Fibroblast of villous mesenchyme (primary cell): ENCODE results near the gene PRPSAP1. TPM values are rescaled to one million over a fixed set of nuclear protein-coding genes. Genes with fewer than 3 reads are reported as not detected.

Experiments
- DNase-seq: peaks from one replicate; pipeline ENCODE4 v3.0.0-alpha.2; 2010; ENCODE audit warnings: low read depth
- H3K4me3 ChIP-seq: 2 replicates; pipeline ENCODE4 v1.5.1; 2011; ENCODE audit warnings: low read depth, mild to moderate bottlenecking, low read length
- total RNA-seq: library from RNA; depleted of rRNA; stranded (reverse); fragments of >200 nt; gene quantifications from 2 replicates; pipeline ENCODE4 v1.2.3, GENCODE V29; 2012
- TF ChIP-seq, protein P1 (sequence below): IDR thresholded peaks from 2 replicates; pipeline ENCODE4 v1.5.1; 2012; ENCODE audit warnings: low read depth, mild to moderate bottlenecking, low read length; ENCODE audit not compliant: insufficient read depth

PRPSAP1 gene
- total RNA-seq, 1 donor: 48.8 TPM

DNA sequence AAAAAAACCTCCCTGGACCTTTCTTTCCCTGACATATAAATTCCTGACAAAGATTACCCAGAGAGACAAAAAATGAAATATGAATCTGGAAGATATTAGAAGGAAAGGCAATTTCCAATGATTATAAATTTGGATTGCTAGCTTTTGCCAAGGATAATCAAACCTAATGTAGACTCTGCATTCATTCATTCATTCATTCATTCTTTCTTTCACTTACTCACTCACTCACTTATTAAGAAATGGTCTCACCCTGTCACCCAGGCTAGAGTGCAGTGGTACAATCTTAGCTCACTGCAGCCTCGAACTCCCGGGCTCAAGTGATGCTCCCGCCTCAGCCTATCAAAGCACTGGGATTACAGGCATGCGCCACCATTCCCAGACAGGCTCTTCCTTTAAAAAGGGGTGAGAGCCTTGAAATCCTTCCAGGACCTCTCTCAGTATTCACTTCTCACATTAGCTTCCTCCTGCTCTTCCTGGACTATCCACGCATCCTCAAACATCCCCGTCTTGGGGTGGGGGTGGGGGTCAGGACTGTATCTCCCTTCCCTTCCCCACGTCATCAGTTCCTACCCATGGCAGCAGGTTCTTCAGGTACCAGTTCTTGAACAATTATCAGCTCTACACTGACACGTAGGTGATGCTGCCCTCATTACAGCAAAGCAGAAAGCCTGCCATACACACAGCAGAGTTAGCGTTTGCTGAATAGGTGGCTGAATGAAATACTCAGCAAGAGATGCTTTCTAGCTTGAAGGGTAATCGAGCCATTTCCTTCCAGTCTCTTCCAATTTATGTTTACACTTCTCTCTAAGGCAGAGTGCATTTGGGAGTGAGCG, 19.8 kb downstream of the PRPSAP1 start:
- H3K4me3 ChIP-seq: no peak overlapping the region
- DNase-seq: no peak
- TF ChIP-seq, protein P1, sequence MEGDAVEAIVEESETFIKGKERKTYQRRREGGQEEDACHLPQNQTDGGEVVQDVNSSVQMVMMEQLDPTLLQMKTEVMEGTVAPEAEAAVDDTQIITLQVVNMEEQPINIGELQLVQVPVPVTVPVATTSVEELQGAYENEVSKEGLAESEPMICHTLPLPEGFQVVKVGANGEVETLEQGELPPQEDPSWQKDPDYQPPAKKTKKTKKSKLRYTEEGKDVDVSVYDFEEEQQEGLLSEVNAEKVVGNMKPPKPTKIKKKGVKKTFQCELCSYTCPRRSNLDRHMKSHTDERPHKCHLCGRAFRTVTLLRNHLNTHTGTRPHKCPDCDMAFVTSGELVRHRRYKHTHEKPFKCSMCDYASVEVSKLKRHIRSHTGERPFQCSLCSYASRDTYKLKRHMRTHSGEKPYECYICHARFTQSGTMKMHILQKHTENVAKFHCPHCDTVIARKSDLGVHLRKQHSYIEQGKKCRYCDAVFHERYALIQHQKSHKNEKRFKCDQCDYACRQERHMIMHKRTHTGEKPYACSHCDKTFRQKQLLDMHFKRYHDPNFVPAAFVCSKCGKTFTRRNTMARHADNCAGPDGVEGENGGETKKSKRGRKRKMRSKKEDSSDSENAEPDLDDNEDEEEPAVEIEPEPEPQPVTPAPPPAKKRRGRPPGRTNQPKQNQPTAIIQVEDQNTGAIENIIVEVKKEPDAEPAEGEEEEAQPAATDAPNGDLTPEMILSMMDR: no peak

DNA sequence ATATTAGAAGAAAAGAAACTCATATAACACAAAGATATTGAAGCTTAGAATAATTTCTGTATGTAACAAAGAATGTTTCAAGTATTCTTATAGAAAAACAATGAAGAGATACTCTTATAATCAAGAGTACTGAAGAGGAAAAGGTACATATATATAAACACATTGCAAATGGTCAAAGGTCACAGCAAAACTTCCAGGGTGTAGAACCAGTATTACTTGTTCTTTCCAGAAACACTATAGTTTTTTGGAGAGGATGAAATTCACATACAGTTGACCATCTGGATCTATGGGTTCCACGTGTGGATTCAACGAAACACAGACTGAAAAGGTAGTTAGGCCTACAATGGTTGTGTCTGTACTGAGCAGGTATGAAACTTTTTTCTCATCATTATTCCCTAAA, 22.6 kb downstream of the PRPSAP1 start:
- TF ChIP-seq, protein P1: no peak
- DNase-seq: no peak
- no peak overlapping the region for H3K4me3 ChIP-seq

DNA sequence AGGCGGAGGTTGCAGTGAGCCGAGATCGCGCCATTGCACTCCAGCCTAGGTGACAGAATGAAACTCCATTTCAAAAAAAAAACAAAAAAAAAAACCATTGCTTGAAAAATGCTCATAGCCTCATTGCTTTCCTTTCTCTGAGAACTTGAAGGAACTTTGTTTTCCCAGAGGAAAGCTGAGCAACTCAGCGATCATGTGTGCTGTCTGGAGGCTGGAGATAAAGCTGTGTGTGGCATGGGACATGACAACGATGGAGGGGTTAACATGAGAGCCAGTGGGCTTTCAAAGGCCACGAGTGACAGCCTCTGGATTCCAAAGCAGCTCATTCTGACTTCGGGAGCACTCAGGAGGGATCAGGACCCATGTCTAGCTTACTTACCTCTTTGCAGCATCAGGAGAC, 24.1 kb downstream of the PRPSAP1 start:
- TF ChIP-seq, protein P1: no peak
- no peak overlapping the region for H3K4me3 ChIP-seq
- DNase-seq: no peak

DNA sequence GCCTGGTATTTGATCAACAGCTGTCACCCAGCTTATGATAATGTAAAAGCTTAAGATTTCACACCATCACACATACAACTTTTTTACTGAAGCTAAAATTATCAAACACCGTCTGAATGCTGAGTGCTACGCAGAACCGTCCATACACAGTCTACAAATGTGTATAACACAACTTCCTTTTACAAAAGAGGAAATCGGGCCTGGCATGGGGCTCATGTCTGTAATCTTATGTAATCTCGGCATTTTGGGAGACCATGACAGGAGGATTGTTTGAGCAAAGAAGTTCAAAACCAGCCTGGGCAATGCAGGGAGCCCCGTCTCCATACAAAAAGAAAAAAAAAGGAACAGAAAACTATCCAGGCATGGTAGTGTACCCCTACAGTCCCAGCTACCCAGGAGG, 26.0 kb downstream of the PRPSAP1 start:
- no peak for DNase-seq
- no peak overlapping the region for H3K4me3 ChIP-seq
- TF ChIP-seq, protein P1: no peak

DNA sequence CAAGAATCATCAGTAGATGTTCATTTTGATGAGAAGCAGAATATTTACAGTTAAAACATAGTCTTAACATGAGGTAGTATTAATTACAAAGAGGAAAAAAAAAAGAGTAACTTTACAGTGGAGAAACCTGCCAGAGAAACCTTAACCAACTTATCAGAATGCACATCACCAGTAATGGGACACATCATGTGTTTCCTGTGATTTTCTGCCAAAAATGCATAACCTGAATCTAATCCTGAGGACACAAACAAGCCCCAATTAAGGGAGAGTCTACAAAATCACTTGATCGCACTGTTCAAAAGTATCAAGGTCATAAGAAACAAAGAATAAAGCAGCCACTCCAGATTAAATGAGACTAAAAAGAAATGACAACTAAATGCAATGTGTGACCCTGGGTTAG, 27.4 kb downstream of the PRPSAP1 start:
- TF ChIP-seq, protein P1: no peak
- DNase-seq: no peak
- no peak overlapping the region for H3K4me3 ChIP-seq

DNA sequence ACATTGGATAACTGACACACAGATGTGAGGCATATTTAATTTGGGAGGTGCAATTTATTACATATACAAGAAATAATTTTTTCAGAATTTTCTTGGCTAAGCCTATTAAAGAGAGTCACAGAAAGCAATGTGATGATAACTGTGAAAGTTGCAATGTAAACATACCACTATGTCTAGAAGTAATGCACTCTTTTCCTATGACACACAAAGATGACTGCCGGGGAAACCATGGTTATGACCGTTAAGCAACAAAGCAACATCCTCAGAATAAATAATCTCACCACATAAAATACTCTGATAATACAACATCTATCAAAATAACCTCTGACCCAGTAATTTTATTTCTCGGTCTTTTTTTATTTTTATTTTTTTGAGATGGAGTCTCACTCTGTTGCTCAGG, 35.1 kb downstream of the PRPSAP1 start:
- no peak overlapping the region for H3K4me3 ChIP-seq
- no peak for DNase-seq
- TF ChIP-seq, protein P1: no peak

DNA sequence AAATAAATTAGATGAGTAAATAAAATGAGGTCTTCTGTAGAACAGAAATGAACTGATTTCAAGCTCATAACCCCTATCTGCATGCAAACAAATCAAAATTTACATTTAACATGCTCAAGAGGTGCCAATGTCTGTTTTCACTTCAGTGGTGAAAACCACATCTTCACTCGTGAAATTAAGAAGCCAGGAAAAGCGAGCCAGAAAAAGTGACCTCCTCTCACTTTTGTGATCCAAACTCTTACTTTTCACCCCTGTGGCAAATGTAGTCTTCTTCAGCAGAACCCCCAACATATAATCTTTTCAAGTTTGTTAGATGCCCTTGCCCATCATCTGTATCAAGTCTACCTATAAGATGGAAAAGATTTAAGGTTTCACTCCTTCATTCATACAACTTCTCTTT, 36.2 kb downstream of the PRPSAP1 start:
- no peak overlapping the region for H3K4me3 ChIP-seq
- DNase-seq: no peak
- TF ChIP-seq, protein P1: no peak
